Measurements from ENCODE around the gene PTPRE. TPM values are rescaled to one million over a fixed set of nuclear protein-coding genes. Genes with fewer than 3 reads are reported as not detected.

Gene PTPRE
- total and polyA plus RNA-seq, 10 of the 15 experiments (the other 5 are each of a cell fraction or from before 2014, with no cell fraction given) = 2.9 to 7.6 (median 5.8) TPM

GRCh38 chr10:127980898-127981297 is 74.0 kb downstream of the PTPRE start:
- WGBS (ENCODE audit: insufficient coverage, insufficient replicate concordance, low lambda C conversion rate, missing lambda C conversion rate) = 0% methylated on average over 4 of the region's 4 CpGs
- Histone ChIP-seq H2AFZ (ENCODE audit: control insufficient read depth, low read depth, low read length) (no peak overlapping the region), H3K4me3 (no peak overlapping the region), H3K4me1 (ENCODE audit: control insufficient read depth, insufficient read depth, low read length) (no peaks in the 10 kb centered on the region), H3K4me2 (ENCODE audit: control insufficient read depth, insufficient read depth) (no peak overlapping the region), H3K36me3 (ENCODE audit: control insufficient read depth in 2 of 2, insufficient read depth in 2 of 2, low read length in 1 of 2) (no peaks in the 10 kb centered on the region), H3K9me3 (replicated peaks; ENCODE audit: control insufficient read depth, insufficient read depth, low read length) (no peaks in the 10 kb centered on the region; the same call in 2 of the 3 replicates), H3K79me2 (ENCODE audit: control insufficient read depth, insufficient read depth, low read length) (no peaks in the 10 kb centered on the region), H3K27ac (ENCODE audit: control insufficient read depth, insufficient read depth) (no peak overlapping the region), H4K20me1 (ENCODE audit: control insufficient read depth, insufficient read depth) (no peaks in the 10 kb centered on the region), H3K9ac (ENCODE audit: control insufficient read depth, insufficient read depth, low read length) (no peak overlapping the region), H3K27me3 (replicated peaks in 1 of 2; ENCODE audit: control insufficient read depth in 2 of 2, insufficient read depth in 2 of 2, low read length in 1 of 2) (no peaks in the 10 kb centered on the region)
- ATAC-seq (no peak), DNase-seq (ENCODE audit: low read depth, low spot score) (no peak), FAIRE-seq (no peak)
- intact Hi-C loops (cut with micrococcal nuclease; ENCODE audit: unreplicated experiment) (no loop called here), in situ Hi-C loops (cut with MboI) (no loop called here)
- RAD21 ChIA-PET (ENCODE audit: unreplicated experiment) = no interaction called here
- no peak for TF ChIP-seq NRF1 (conservative IDR thresholded peaks at IDR 0.05; ENCODE audit: low read depth, low read length)
- no peak for TF ChIP-seq CREB1 (IDR thresholded peaks at IDR 0.05; ENCODE audit: low read depth)
- TF ChIP-seq STAT1 (conservative IDR thresholded peaks at IDR 0.05) = no peak
- no peak for TF ChIP-seq ETV6 (conservative IDR thresholded peaks at IDR 0.05 in 1 of 2, IDR thresholded peaks at IDR 0.05 in 1 of 2; ENCODE audit: borderline replicate concordance in 1 of 2, low read depth in 1 of 2)
- TF ChIP-seq EGR1 (IDR thresholded peaks at IDR 0.05; ENCODE audit: borderline replicate concordance in 1 of 2, low read depth in 2 of 2, low read length in 2 of 2) = no peak
- no peak for TF ChIP-seq BMI1 (IDR thresholded peaks at IDR 0.05; ENCODE audit: borderline replicate concordance)
- no peak for TF ChIP-seq CBX3 (IDR thresholded peaks at IDR 0.05; ENCODE audit: borderline replicate concordance, low read depth)
- no peak for TF ChIP-seq ZNF384 (IDR thresholded peaks at IDR 0.05; ENCODE audit: borderline replicate concordance, low read depth, low read length)
- SMC1A ChIA-PET (ENCODE audit: uncharacterized antibody, unreplicated experiment) = no interaction called here
- no TSS peak for BruUV-seq (replicated peaks)
- CTCF ChIA-PET = no interaction called here
- POLR2A ChIA-PET = no interaction called here

DNA sequence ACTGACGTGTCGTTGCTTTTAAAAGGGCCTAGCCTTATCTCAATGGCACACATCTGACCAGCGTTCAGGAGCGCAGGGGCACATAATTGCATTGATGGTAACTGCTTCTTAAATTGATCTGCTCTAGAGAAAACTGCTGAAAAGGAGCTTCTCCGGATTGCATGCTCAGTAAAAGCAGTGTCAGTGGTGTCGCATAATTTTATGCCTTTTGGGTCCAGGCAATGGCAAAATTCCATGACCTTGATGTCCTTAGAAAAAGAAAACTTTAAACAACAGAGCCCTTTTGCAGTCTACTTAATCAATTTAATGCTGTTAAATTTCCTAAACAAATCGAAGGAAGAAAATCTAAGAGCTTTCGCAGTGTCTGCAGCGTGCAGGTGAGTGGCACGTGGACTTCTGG is 75.7 kb downstream of the PTPRE start:
- no peak overlapping the region for H2AFZ ChIP-seq (ENCODE audit: control insufficient read depth, low read depth, low read length)
- H3K9me3 ChIP-seq (replicated peaks; ENCODE audit: control insufficient read depth, insufficient read depth, low read length) = no peaks in the 10 kb centered on the region; the same call in 2 of the 3 replicates
- H3K4me3 ChIP-seq = no peak overlapping the region
- H3K9ac ChIP-seq (ENCODE audit: control insufficient read depth, insufficient read depth, low read length) = no peak overlapping the region
- FAIRE-seq = no peak
- no peaks in the 10 kb centered on the region for H3K36me3 ChIP-seq (ENCODE audit: control insufficient read depth in 2 of 2, insufficient read depth in 2 of 2, low read length in 1 of 2)
- SMC1A ChIA-PET (ENCODE audit: uncharacterized antibody, unreplicated experiment) = no interaction called here
- in situ Hi-C loops (cut with MboI) = no loop called here
- ATAC-seq = no peak
- intact Hi-C loops (cut with micrococcal nuclease; ENCODE audit: unreplicated experiment) = no loop called here
- no peak overlapping the region for H3K27ac ChIP-seq (ENCODE audit: control insufficient read depth, insufficient read depth)
- BruUV-seq (replicated peaks) = no TSS peak
- H3K4me2 ChIP-seq (ENCODE audit: control insufficient read depth, insufficient read depth) = no peak overlapping the region
- 38% methylated on average over 10 of the region's 10 CpGs for WGBS (ENCODE audit: insufficient coverage, insufficient replicate concordance, low lambda C conversion rate, missing lambda C conversion rate)
- H3K27me3 ChIP-seq (replicated peaks in 1 of 2; ENCODE audit: control insufficient read depth in 2 of 2, insufficient read depth in 2 of 2, low read length in 1 of 2) = no peaks in the 10 kb centered on the region
- CTCF ChIA-PET = no interaction called here
- no peak for DNase-seq (ENCODE audit: low read depth, low spot score)
- no peaks in the 10 kb centered on the region for H3K79me2 ChIP-seq (ENCODE audit: control insufficient read depth, insufficient read depth, low read length)
- H3K4me1 ChIP-seq (ENCODE audit: control insufficient read depth, insufficient read depth, low read length) = no peaks in the 10 kb centered on the region
- RAD21 ChIA-PET (ENCODE audit: unreplicated experiment) = no interaction called here
- no peaks in the 10 kb centered on the region for H4K20me1 ChIP-seq (ENCODE audit: control insufficient read depth, insufficient read depth)
- POLR2A ChIA-PET = no interaction called here
- no peak for TF ChIP-seq SMARCA5 (IDR thresholded peaks at IDR 0.05)
- no peak for TF ChIP-seq SUZ12 (IDR thresholded peaks at IDR 0.05; ENCODE audit: unreplicated experiment)
- TF ChIP-seq KAT2A (conservative IDR thresholded peaks at IDR 0.05; ENCODE audit: control insufficient read depth, low read depth, low read length) = no peak
- no peak for TF ChIP-seq TARDBP (IDR thresholded peaks at IDR 0.05; ENCODE audit: borderline replicate concordance)
- TF ChIP-seq NFYB (IDR thresholded peaks at IDR 0.05; ENCODE audit: insufficient read depth, low read depth, low read length) = no peak
- no peak for TF ChIP-seq E2F4 (IDR thresholded peaks at IDR 0.05; ENCODE audit: low read depth, low read length)
- TF ChIP-seq USF1 (IDR thresholded peaks at IDR 0.05; ENCODE audit: borderline replicate concordance, extremely low read length, insufficient read depth, low read depth, low read length) = no peak
- no peak for TF ChIP-seq ATF7 (IDR thresholded peaks at IDR 0.05; ENCODE audit: low read depth)
